IPS-15b (cell line): ENCODE results near the gene CALML4.
A peak's percentile ranks its signal among the peaks of the same experiment; 100 is the strongest.
"Not testable (repeated sequence)": the region's sequence is repeated elsewhere in the genome, so short reads cannot be mapped to it uniquely, and the experiment has no call there.

Source experiments
- H3K27me3 ChIP-seq: one replicate; pipeline ENCODE4 v1.6.1; 2013; ENCODE audit warnings: low read length; ENCODE audit not compliant: control insufficient read depth, insufficient read depth
- H3K36me3 ChIP-seq: one replicate; pipeline ENCODE4 v1.6.1; 2013; ENCODE audit warnings: low read length; ENCODE audit not compliant: control insufficient read depth, insufficient read depth
- H3K4me1 ChIP-seq: one replicate; pipeline ENCODE4 v1.6.1; 2013; ENCODE audit warnings: mild to moderate bottlenecking, low read length; ENCODE audit not compliant: control insufficient read depth, insufficient read depth
- H3K4me3 ChIP-seq: one replicate; pipeline ENCODE4 v1.5.1; 2013; ENCODE audit warnings: low read depth, low read length
- H3K9ac ChIP-seq: one replicate; pipeline ENCODE4 v1.6.1; 2013; ENCODE audit warnings: low read depth, mild to moderate bottlenecking, low read length
- H3K9me3 ChIP-seq: one replicate; pipeline ENCODE4 v1.6.1; 2013; ENCODE audit warnings: mild to moderate bottlenecking, low read length; ENCODE audit not compliant: control insufficient read depth, insufficient read depth

The CALML4 gene

DNA sequence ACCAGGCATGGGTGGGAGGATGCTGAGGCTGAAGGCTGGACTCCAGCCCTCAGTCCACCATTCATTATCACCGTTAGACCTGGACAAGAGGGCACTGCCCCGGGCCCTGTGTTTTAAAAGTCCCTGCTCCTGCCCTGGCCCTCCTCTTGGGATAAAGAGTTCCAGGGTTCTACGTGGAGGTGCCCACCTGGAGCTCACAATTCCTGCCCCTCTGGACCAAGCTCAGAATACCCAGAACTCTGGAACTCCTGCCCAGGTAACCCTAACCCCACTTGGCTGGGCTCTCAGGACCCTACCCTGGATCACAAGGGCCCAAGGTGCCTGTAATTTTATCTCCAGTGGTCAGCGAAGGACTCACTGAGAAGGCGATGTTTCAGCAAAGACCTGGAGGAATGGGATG is 1.2 kb downstream of the CALML4 start:
- Histone ChIP-seq H3K27me3 (no peaks in the 10 kb centered on the region), H3K9ac (no peak overlapping the region), H3K4me1 (peaks cover 20% of the 10 kb centered on the region), H3K4me3 (no peak overlapping the region), H3K9me3 (no peaks in the 10 kb centered on the region), H3K36me3 (peaks cover 6% of the 10 kb centered on the region)

DNA sequence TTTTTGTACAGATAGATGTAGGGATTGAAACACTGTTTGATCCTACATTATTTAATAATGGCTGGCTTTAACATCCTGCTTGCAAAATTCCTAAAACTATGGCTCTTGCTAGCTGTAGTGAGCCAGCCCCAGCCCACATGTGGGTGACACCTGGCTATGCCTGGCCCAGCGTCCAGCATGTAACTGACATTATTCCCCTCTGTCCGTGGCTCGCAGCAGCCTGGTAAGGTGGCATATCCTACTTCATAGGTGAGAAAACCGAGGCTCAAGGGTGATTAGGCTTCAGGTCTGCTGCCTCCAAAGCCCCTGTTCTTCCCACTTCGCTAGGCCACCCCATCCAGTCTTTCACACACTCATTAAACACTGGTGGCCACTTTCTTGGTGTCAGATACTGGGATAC is 1.6 kb downstream of the CALML4 start:
- no peaks in the 10 kb centered on the region for H3K9me3 ChIP-seq
- no peaks in the 10 kb centered on the region for H3K27me3 ChIP-seq
- H3K36me3 ChIP-seq: peaks cover 6% of the 10 kb centered on the region
- no peak overlapping the region for H3K4me3 ChIP-seq
- H3K4me1 ChIP-seq: peaks cover 20% of the 10 kb centered on the region
- no peak overlapping the region for H3K9ac ChIP-seq

DNA sequence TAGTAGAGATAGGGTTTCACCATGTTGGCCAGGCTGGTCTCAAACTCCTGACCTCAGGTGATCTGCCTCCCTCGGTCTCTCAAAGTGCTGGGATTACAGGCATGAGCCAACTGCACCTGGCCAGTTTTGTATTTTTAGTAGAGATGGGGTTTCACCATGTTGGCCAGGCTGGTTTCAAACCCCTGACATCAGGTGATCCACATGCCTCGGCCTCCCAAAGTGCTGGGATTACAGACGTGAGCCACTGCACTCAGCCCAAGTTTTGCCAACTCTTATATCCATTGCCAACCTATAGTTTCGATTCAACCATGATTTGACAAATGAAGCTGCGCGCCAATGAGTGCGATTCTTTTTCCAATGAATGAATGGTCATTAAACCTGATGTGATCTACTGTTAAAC is 2.1 kb downstream of the CALML4 start:
- not testable (repeated sequence) for H3K9ac ChIP-seq, H3K4me3 ChIP-seq, H3K9me3 ChIP-seq, H3K27me3 ChIP-seq, H3K36me3 ChIP-seq
- peaks cover 20% of the 10 kb centered on the region for H3K4me1 ChIP-seq

DNA sequence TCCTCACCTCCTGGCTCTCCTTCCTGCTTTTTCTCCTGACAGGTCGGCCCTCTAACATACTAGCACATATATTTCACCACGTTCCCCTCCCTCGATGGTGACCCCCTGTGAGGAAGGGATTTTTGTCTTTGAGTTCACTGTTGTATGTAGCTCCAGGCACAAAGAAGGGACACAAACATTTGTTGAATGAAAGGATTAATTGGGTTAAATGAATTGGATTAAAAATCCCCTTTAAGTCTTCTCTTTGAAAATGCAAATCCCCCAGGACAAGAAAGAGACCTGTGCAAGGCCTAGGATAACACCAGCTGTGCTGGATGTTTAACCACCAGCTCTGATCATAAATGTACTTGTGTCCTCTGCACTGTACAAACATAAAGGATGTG is 3.3 kb downstream of the CALML4 start:
- peaks cover 19% of the 10 kb centered on the region for H3K4me1 ChIP-seq
- no peaks in the 10 kb centered on the region for H3K9me3 ChIP-seq
- no peak overlapping the region for H3K9ac ChIP-seq

DNA sequence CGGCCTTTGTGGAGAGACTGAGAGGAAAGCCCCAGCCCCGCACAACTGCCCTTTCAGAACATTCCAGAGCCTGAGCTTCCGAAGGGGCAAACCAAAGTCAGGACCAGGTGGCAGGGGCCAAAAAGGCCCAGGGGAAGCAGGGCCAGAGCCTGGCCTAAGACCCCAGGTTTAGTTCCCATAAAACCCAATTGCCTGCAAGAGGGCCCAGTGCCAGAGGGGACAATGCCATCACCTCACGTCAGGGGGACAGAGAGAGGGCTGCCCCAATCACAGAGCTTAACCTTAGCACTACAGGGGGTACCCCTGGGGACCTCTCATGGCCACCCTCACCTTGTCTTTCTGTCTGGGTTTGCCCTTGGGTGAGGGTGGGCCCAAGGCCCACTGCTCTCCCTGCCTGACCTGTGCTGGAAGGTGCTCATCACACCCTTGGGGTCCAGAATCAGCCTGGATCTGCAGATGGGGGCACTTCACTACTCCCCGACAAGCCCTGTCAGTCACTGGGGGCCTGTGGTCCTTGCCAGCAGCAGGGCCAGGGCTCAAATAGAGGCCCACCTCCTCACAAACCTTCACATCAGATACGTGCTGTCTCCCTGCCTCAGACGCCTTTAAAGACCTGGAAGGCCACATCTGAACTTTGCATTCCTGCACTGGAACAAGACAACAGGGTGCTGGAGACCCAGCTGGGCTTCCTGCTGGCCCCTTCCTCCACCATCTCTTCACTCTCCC is 3.8 kb downstream of the CALML4 start:
- H3K27me3 ChIP-seq: no peaks in the 10 kb centered on the region
- no peaks in the 10 kb centered on the region for H3K36me3 ChIP-seq
- no peak overlapping the region for H3K4me3 ChIP-seq
- no peaks in the 10 kb centered on the region for H3K9me3 ChIP-seq
- H3K4me1 ChIP-seq: peaks cover 15% of the 10 kb centered on the region
- peak overlapping the region; percentile 12 for H3K9ac ChIP-seq

More for the DNA sequence above, 3.3 kb downstream of the CALML4 start:
- Histone ChIP-seq H3K27me3 (no peaks in the 10 kb centered on the region), H3K36me3 (no peaks in the 10 kb centered on the region), H3K4me3 (no peak overlapping the region)

DNA sequence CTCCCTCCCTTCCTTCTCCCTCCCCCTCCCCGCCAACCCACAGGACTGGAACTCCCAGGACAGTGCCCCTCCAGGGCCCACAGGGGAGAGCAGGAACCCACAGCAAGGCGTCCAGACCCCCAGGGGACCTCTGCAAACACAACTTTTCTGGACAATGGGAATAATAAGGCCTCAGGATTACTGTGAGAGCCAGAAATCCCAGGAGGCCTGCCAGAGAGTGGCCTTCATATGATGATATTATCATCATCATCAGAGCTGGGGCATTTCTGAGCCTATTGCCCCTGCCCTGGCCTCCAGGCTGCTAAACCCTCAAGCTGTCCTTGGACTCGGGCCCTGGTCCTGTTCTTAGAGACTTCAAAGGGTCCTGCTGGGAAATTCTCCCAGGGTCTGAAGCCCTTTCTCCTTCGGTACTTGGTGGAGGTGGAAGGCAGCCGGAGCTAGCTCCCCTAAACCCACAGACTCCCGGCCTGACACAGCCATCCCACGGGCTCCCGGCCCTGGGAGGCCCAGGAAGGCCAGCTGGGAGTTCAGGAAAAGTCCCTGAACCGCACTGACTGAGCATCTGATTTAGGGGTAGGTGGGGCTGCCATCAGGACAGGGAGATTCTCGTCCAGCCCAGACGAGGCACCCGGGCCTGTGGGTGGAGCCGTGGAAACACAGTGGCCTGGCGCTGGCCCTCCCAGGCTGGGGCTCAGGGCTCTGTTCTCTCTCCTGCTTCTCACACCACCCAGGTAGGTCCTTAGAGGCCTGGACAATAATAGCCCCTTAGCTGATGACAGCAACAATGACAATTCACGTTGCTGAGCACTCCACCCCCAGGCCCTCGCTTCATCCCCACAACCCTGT is 4.9 kb downstream of the CALML4 start:
- Histone ChIP-seq H3K9ac (no peak overlapping the region), H3K27me3 (no peaks in the 10 kb centered on the region), H3K9me3 (no peaks in the 10 kb centered on the region), H3K36me3 (no peaks in the 10 kb centered on the region), H3K4me1 (peaks cover 10% of the 10 kb centered on the region), H3K4me3 (no peak overlapping the region)

DNA sequence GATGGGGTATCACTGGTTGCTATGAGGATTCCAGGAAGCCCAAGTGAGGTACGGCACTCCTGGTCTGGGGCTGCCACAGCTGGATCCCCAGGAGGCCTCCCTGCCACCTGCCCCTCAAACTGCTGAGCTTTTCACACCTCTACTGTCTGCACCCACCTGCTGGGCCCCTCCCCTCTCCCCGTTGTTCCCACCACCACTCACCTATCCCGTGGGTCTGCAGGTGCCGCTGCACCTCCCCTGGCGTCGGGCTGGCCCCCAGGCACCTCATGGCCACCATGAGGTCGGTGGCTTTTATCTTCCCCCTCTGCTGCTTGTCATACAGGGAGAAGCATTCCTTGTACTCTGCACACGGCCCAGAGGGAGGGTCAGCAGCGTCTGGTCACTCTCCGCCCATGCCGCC is 5.8 kb downstream of the CALML4 start:
- Histone ChIP-seq H3K4me1 (peaks cover 9% of the 10 kb centered on the region), H3K9me3 (no peaks in the 10 kb centered on the region), H3K4me3 (no peak overlapping the region), H3K27me3 (no peaks in the 10 kb centered on the region), H3K36me3 (no peaks in the 10 kb centered on the region), H3K9ac (no peak overlapping the region)

DNA sequence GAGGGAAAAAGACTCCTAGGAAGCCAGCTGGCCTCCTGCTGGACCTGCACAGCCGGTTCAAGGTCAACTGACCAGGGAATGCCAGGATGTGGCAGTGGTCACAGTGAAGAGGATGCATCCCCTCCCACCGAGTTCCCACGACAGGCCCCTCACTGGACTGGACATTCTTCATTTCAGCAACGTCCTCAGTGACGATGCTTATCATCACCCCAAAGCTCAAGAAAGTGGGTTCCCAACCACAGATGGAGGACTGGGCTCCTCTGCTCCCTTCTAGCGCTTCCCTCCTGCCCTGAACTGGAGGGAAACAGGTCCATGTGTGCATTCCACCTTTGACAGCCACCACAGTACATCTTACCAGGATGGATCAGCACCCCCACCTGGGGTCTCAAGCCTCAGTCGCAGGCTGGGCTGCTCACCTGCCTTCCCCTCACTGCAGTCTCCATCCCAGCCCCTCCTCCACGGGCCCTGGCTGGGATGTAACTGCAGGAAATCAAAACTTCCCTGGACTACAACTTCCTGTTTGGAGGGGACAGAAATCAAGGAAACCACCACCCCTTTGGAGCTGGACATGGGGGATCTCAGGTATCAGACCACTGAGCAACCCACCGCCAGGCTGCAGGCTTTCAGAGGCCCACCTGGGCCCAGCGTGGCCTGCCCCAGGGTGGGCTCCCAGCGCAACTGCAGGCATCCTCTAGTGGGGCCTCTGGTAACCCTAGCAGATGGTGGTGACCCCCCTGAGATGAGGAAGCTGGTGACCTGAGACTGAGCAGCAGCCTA is 7.3 kb downstream of the CALML4 start:
- H3K9me3 ChIP-seq: no peaks in the 10 kb centered on the region
- no peak overlapping the region for H3K4me3 ChIP-seq
- H3K4me1 ChIP-seq: peaks cover 9% of the 10 kb centered on the region
- H3K36me3 ChIP-seq: no peaks in the 10 kb centered on the region
- H3K9ac ChIP-seq: no peak overlapping the region
- H3K27me3 ChIP-seq: no peaks in the 10 kb centered on the region

DNA sequence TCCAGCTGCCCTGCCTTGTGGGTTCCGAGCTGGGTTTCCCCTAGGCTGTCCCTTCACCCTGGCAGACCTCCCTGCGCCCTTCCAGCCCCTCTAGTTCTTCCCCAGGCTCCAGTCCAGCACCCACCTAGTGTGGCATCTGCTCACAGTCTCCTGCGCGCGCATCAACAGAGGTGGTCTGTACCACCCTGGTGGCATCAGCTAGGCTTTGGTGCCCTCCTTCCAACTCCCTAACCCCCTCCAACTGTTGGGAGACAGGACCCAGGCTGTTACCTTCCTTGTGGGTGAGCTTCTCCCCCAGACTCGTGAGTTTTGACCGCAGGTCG is 8.0 kb downstream of the CALML4 start:
- Histone ChIP-seq H3K27me3 (no peaks in the 10 kb centered on the region), H3K9me3 (no peaks in the 10 kb centered on the region), H3K4me3 (no peak overlapping the region), H3K36me3 (no peaks in the 10 kb centered on the region), H3K4me1 (peaks cover 9% of the 10 kb centered on the region), H3K9ac (no peak overlapping the region)

DNA sequence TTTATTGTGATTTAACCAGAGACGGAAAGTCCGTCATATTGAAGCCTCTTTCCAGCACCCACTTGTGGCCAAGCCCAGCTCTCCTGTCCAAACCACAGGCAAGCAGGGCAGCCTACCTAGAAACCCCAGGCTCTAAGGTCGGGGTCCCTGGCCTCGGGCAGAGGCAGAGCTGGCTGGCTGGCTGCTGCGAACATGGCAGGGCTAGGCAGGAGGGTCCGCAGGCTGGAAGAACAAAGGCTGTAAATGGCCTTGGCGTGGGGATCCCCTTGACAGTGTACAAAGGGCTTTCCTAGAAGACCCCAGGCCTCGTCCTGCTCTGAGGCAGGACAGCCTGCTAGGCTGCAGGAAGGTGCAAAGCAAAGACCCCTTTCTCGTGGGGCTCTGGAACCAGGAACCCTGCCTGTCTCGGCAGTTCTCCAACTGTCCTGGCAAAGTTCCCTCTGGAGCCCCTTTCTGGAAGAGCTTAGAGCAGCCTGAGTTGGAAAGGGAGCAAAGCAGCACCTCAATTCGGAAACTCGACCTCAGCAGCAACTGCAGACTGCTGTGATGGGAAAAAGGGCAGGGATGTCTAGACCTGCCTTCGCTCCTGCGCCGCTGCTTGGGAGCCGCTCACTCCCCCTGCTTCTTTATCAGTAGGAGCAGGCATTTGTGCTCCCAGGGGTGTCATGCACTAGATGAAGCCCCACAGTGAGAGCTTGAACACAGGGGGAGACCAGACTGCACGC is 8.5 kb downstream of the CALML4 start:
- H3K4me1 ChIP-seq: peaks cover 6% of the 10 kb centered on the region
- H3K27me3 ChIP-seq: no peaks in the 10 kb centered on the region
- H3K4me3 ChIP-seq: no peak overlapping the region
- H3K36me3 ChIP-seq: no peaks in the 10 kb centered on the region
- H3K9me3 ChIP-seq: no peaks in the 10 kb centered on the region
- no peak overlapping the region for H3K9ac ChIP-seq

DNA sequence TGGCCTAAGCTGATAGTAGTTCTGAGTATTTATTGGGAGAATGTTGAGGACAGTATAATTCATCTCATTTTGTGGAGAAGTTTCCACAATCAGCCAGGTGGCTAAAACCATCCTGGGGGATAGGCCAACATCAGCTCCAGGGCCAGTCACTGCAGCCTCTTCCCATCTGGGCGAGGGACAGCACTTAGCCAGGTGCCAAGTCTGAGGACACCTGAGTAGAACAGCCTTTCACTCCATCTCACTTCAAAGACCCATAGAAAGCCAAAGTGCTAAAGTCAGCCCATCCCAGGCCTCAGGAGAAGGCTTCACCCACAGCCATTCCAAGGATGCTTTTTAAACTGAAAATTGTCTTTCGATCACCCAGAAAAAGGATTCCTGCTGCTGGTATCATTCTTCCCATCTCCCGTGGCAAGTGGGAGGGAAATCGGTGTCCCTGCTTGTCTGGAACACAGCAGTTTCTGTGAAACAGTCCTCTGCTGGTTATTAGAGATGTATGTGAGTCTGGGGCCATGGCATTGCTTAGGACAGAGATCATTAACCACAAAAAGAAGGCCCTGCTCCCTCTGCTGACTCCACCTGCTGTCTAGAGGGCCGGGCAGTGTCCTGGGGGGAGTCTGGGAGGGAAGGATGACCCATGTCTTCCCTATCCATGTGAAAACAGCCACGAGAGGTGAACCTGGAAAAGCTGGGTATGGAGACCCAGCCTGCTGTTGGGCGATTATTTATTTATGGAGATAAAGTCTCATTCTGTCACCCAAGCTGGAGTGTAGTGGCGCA is 9.6 kb downstream of the CALML4 start:
- Histone ChIP-seq H3K9ac (no peak overlapping the region), H3K27me3 (no peaks in the 10 kb centered on the region), H3K4me3 (no peak overlapping the region), H3K36me3 (no peaks in the 10 kb centered on the region), H3K9me3 (no peaks in the 10 kb centered on the region), H3K4me1 (peaks cover 6% of the 10 kb centered on the region)
